NCI-H69 (cell line): ENCODE results near the gene IFNA4.

ENCODE experiments used
- DNase-seq: peaks from one replicate; lab custom pipeline; 2025; lab: John Stamatoyannopoulos, UW

Gene IFNA4

GRCh38 chr9:21165516-21165915 is 21.9 kb downstream of the IFNA4 start:
- DNase-seq, result no peak

- peak; percentile 7 for DNase-seq
Measured at GRCh38 chr9:21160178-21160577, 27.2 kb downstream of the IFNA4 start.

GRCh38 chr9:21155501-21155900 is 31.9 kb downstream of the IFNA4 start:
- no peak for DNase-seq

- peak; percentile 39 for DNase-seq
Measured at GRCh38 chr9:21154018-21154608, 33.3 kb downstream of the IFNA4 start.

- no peak for DNase-seq
Measured at GRCh38 chr9:21153336-21154017, 33.9 kb downstream of the IFNA4 start.

- no peak for DNase-seq
Measured at GRCh38 chr9:21144603-21145002, 42.8 kb downstream of the IFNA4 start.

- DNase-seq, result no peak
Measured at GRCh38 chr9:21141427-21141882, 45.9 kb downstream of the IFNA4 start, which contains the start of gene IFNW1. Gene IFNW1 (minus strand): TSS chr9:21141832. CDS start chr9:21141570, 262 bp downstream.

GRCh38 chr9:21137020-21137419 is 50.4 kb downstream of the IFNA4 start:
- no peak for DNase-seq
